Mononuclear cell (primary cell): ENCODE data around the gene UGDH. TPM values are rescaled to one million over a fixed set of nuclear protein-coding genes. Genes with fewer than 3 reads are reported as not detected.
"Not testable (repeated sequence)": the region's sequence is repeated elsewhere in the genome, so short reads cannot be mapped to it uniquely, and the experiment has no call there.

ENCODE experiments used
- H3K27me3 ChIP-seq: 2 replicates; pipeline ENCODE4 v1.6.0; 2011; ENCODE audit warnings: low read length, control low read depth; ENCODE audit not compliant: insufficient read depth
- H3K4me1 ChIP-seq: 2 replicates; pipeline ENCODE4 v1.5.1; 2011; ENCODE audit warnings: mild to moderate bottlenecking, low read length, control low read depth; ENCODE audit not compliant: insufficient read depth
- H3K4me3 ChIP-seq: 2 replicates; pipeline ENCODE4 v1.5.1; 2011; ENCODE audit warnings: mild to moderate bottlenecking, low read length, moderate library complexity
- H3K9me3 ChIP-seq: 2 replicates; pipeline ENCODE4 v1.5.1; 2011; ENCODE audit warnings: low read depth, mild to moderate bottlenecking, control low read depth, low read length
- total RNA-seq: library from RNA; depleted of rRNA; stranded (reverse); fragments of >200 nt; gene quantifications from one replicate; pipeline ENCODE4 v1.2.3, GENCODE V29; 2012

The UGDH gene
- total RNA-seq, 1 donor = 2.2 TPM

GRCh38 chr4:39542611-39543012 lies 15.4 kb upstream of the UGDH start:
- H3K4me3 ChIP-seq = no peak overlapping the region
- H3K9me3 ChIP-seq = no peaks in the 10 kb centered on the region
- no peaks in the 10 kb centered on the region for H3K4me1 ChIP-seq
- no peaks in the 10 kb centered on the region for H3K27me3 ChIP-seq

- Histone ChIP-seq H3K9me3 (no peaks in the 10 kb centered on the region), H3K27me3 (no peaks in the 10 kb centered on the region), H3K4me1 (no peaks in the 10 kb centered on the region), H3K4me3 (no peak overlapping the region)
Observed at GRCh38 chr4:39541987-39542610, 14.9 kb upstream of the UGDH start.

GRCh38 chr4:39539089-39539611 lies 11.9 kb upstream of the UGDH start:
- Histone ChIP-seq H3K4me1 (no peaks in the 10 kb centered on the region), H3K27me3 (no peaks in the 10 kb centered on the region), H3K9me3 (no peaks in the 10 kb centered on the region), H3K4me3 (no peak overlapping the region)

GRCh38 chr4:39533541-39533940 lies 6.3 kb upstream of the UGDH start:
- H3K4me3 ChIP-seq = no peak overlapping the region
- H3K27me3 ChIP-seq = no peaks in the 10 kb centered on the region
- no peaks in the 10 kb centered on the region for H3K9me3 ChIP-seq
- no peaks in the 10 kb centered on the region for H3K4me1 ChIP-seq

- H3K27me3 ChIP-seq, H3K4me1 ChIP-seq, H3K9me3 ChIP-seq, H3K4me3 ChIP-seq: not testable (repeated sequence)
Observed at GRCh38 chr4:39532237-39532636, 5.0 kb upstream of the UGDH start.

GRCh38 chr4:39530682-39531081 lies 3.4 kb upstream of the UGDH start:
- H3K4me1 ChIP-seq = peaks cover 13% of the 10 kb centered on the region
- H3K4me3 ChIP-seq = no peak overlapping the region
- H3K27me3 ChIP-seq = no peaks in the 10 kb centered on the region
- no peaks in the 10 kb centered on the region for H3K9me3 ChIP-seq

- Histone ChIP-seq H3K4me3 (no peak overlapping the region), H3K4me1 (peaks cover 13% of the 10 kb centered on the region), H3K9me3 (no peaks in the 10 kb centered on the region), H3K27me3 (no peaks in the 10 kb centered on the region)
Observed at GRCh38 chr4:39529534-39529933, 2.3 kb upstream of the UGDH start.

GRCh38 chr4:39528061-39528465 lies 824 bp upstream of the UGDH start:
- Histone ChIP-seq H3K4me3 (peak overlapping the region; percentile 85), H3K27me3 (no peaks in the 10 kb centered on the region), H3K9me3 (no peaks in the 10 kb centered on the region), H3K4me1 (peaks cover 13% of the 10 kb centered on the region)

- H3K9me3 ChIP-seq = no peaks in the 10 kb centered on the region
Observed at GRCh38 chr4:39526765-39527295, 409 bp downstream of the UGDH start.

GRCh38 chr4:39525822-39526690 lies 1.2 kb downstream of the UGDH start:
- Histone ChIP-seq H3K4me1 (peaks cover 13% of the 10 kb centered on the region), H3K9me3 (no peaks in the 10 kb centered on the region), H3K4me3 (peak overlapping the region; percentile 85)

More at GRCh38 chr4:39526765-39527295, 409 bp downstream of the UGDH start:
- H3K27me3 ChIP-seq = no peaks in the 10 kb centered on the region
- H3K4me3 ChIP-seq = peak overlapping the region; percentile 85
- peaks cover 13% of the 10 kb centered on the region for H3K4me1 ChIP-seq

GRCh38 chr4:39524161-39524957 lies 2.9 kb downstream of the UGDH start:
- H3K4me1 ChIP-seq = peaks cover 13% of the 10 kb centered on the region
- no peaks in the 10 kb centered on the region for H3K27me3 ChIP-seq
- H3K9me3 ChIP-seq = no peaks in the 10 kb centered on the region
- H3K4me3 ChIP-seq = no peak overlapping the region

More at GRCh38 chr4:39525822-39526690, 1.2 kb downstream of the UGDH start:
- no peaks in the 10 kb centered on the region for H3K27me3 ChIP-seq

GRCh38 chr4:39522068-39522467 lies 5.2 kb downstream of the UGDH start:
- Histone ChIP-seq H3K9me3 (no peaks in the 10 kb centered on the region), H3K27me3 (no peaks in the 10 kb centered on the region), H3K4me1 (peaks cover 8% of the 10 kb centered on the region), H3K4me3 (no peak overlapping the region)

- H3K9me3 ChIP-seq = no peaks in the 10 kb centered on the region
- no peak overlapping the region for H3K4me3 ChIP-seq
- H3K27me3 ChIP-seq = no peaks in the 10 kb centered on the region
- H3K4me1 ChIP-seq = peaks cover 3% of the 10 kb centered on the region
Observed at GRCh38 chr4:39521253-39521919, 5.9 kb downstream of the UGDH start.

GRCh38 chr4:39518484-39518883 lies 8.8 kb downstream of the UGDH start:
- H3K9me3 ChIP-seq = no peaks in the 10 kb centered on the region
- no peaks in the 10 kb centered on the region for H3K27me3 ChIP-seq
- H3K4me1 ChIP-seq = no peaks in the 10 kb centered on the region
- no peak overlapping the region for H3K4me3 ChIP-seq
